ENCODE results near the gene S1PR5.
A peak's percentile ranks its signal among the peaks of the same experiment; 100 is the strongest.
"Not testable (repeated sequence)": the region's sequence is repeated elsewhere in the genome, so short reads cannot be mapped to it uniquely, and the experiment has no call there.

Gene S1PR5

DNA sequence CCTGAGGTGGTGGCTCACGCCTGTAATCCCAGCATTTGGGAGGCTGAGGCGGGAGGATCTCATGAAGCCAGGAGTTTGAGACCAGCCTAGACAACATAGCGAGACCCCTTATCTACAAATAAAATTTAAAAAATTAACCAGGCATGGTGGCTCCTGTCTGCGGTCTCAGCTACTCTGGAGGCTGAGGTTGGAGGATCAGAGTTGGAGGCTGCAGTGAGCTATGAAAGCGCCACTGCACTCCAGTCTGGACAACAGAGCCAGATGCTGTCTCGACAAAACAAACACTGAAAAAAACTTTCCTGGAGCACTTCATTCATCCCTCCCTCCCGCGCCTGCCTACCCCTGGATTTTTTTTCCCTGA, 25.8 kb upstream of the S1PR5 start:
- Histone ChIP-seq H3K4me2 (ENCODE audit: insufficient read depth, low read length) (peak overlapping the region; percentile 94), H3K36me3 (ENCODE audit: insufficient read depth, low read length) (peaks cover 23% of the 10 kb centered on the region), H3K4me3 (ENCODE audit: low read depth in 1 of 2, low read length in 2 of 2) (peak overlapping the region in 1 of 2 experiments; percentile 91; a peak in 2 of 4 replicates), H3K9me3 (ENCODE audit: insufficient read depth, low read length, severe bottlenecking) (no peaks in the 10 kb centered on the region), H4K20me1 (ENCODE audit: insufficient read depth, low read length) (peaks cover 8% of the 10 kb centered on the region; the same call in 1 of the 2 replicates), H3K4me1 (ENCODE audit: insufficient read depth, low read length) (peaks cover 25% of the 10 kb centered on the region), H3K79me2 (ENCODE audit: insufficient read depth, low read length) (peaks cover 35% of the 10 kb centered on the region), H3K9ac (ENCODE audit: low read depth, low read length) (peak overlapping the region; percentile 98; the same call in 1 of the 2 replicates), H2AFZ (ENCODE audit: low read depth, low read length) (peak overlapping the region; percentile 35; the same call in 1 of the 2 replicates), H3K27me3 (ENCODE audit: insufficient read depth, low read length, poor library complexity) (no peaks in the 10 kb centered on the region), H3K27ac (ENCODE audit: low read length) (no peak overlapping the region)
- DNase-seq = no peak
- ATAC-seq (ENCODE audit: insufficient read depth, low read depth) = no peak
- no peak for TF ChIP-seq EZH2 (IDR thresholded peaks at IDR 0.05; ENCODE audit: borderline replicate concordance, low read depth, low read length, severe bottlenecking)
- TF ChIP-seq, protein P1, sequence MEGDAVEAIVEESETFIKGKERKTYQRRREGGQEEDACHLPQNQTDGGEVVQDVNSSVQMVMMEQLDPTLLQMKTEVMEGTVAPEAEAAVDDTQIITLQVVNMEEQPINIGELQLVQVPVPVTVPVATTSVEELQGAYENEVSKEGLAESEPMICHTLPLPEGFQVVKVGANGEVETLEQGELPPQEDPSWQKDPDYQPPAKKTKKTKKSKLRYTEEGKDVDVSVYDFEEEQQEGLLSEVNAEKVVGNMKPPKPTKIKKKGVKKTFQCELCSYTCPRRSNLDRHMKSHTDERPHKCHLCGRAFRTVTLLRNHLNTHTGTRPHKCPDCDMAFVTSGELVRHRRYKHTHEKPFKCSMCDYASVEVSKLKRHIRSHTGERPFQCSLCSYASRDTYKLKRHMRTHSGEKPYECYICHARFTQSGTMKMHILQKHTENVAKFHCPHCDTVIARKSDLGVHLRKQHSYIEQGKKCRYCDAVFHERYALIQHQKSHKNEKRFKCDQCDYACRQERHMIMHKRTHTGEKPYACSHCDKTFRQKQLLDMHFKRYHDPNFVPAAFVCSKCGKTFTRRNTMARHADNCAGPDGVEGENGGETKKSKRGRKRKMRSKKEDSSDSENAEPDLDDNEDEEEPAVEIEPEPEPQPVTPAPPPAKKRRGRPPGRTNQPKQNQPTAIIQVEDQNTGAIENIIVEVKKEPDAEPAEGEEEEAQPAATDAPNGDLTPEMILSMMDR (IDR thresholded peaks at IDR 0.05; ENCODE audit: borderline replicate concordance, extremely low read depth, low read length, poor library complexity, severe bottlenecking) = no peak

DNA sequence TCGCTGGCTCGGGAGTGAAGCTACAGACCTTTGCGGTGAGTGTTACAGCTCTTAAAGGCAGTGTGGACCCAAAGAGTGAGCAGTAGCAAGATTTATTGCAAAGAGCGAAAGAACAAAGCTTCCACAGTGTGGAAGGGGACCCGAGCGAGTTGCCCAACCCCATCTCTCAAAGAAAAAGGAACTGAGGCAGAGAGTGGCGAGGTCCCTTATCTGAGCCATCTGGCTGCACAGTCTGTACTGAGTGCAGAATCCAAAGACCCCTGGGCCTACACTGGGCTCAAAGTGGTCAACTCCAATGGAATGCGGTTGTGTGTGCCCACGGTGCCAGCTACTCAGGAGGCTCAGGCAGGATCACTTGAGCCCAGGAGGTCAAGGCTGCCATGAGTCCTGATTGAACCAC, 21.8 kb upstream of the S1PR5 start:
- not testable (repeated sequence) for H4K20me1 ChIP-seq (ENCODE audit: insufficient read depth, low read length); H3K79me2 ChIP-seq (ENCODE audit: insufficient read depth, low read length); H3K4me3 ChIP-seq (ENCODE audit: low read depth in 1 of 2, low read length in 2 of 2); H3K36me3 ChIP-seq (ENCODE audit: insufficient read depth, low read length); ATAC-seq (ENCODE audit: insufficient read depth, low read depth); H3K4me2 ChIP-seq (ENCODE audit: insufficient read depth, low read length); H3K27me3 ChIP-seq (ENCODE audit: insufficient read depth, low read length, poor library complexity); H3K27ac ChIP-seq (ENCODE audit: low read length); H3K9ac ChIP-seq (ENCODE audit: low read depth, low read length); H3K4me1 ChIP-seq (ENCODE audit: insufficient read depth, low read length); H2AFZ ChIP-seq (ENCODE audit: low read depth, low read length); H3K9me3 ChIP-seq (ENCODE audit: insufficient read depth, low read length, severe bottlenecking); DNase-seq

DNA sequence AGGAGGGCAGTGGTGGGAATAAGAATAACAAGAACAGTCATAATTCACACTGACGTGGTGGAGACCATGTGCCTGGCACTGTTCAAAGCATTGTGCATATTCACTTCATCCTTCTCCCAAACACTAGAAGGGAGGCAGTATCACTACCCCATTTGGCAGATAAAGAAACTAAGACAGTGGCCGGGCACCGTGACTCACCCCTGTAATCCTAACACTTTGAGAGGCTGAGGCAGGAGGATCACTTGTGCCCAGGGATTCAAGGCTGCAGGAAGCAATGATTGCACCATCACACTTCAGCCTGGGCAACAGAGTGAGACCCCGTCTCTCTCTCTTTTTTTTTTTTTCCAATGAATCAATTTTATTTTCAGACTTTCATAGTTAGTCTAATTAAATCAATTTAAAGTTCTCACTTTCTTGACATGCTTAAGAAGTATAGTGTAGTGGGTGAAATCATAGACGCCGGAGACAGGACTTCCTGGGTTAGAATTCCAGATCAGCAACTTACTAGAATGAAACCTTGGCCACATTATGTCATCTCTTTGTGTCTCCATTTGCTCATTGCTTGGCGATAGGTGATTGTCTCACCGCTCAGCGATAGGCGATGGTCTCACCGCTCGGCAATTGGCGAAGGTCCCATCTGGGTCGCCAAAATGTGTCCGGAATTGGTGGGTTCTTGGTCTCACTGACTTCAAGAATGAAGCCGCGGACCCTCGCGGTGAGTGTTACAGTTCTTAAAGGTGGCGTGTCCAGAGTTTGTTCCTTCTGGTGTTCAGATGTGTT, 21.1 kb upstream of the S1PR5 start:
- no peak overlapping the region for H2AFZ ChIP-seq (ENCODE audit: low read depth, low read length)
- no peaks in the 10 kb centered on the region for H3K9me3 ChIP-seq (ENCODE audit: insufficient read depth, low read length, severe bottlenecking)
- H3K9ac ChIP-seq (ENCODE audit: low read depth, low read length) = no peak overlapping the region
- H3K79me2 ChIP-seq (ENCODE audit: insufficient read depth, low read length) = no peaks in the 10 kb centered on the region
- TF ChIP-seq, protein P1 (IDR thresholded peaks at IDR 0.05; ENCODE audit: borderline replicate concordance, extremely low read depth, low read length, poor library complexity, severe bottlenecking) = no peak
- TF ChIP-seq EZH2 (IDR thresholded peaks at IDR 0.05; ENCODE audit: borderline replicate concordance, low read depth, low read length, severe bottlenecking) = no peak
- no peaks in the 10 kb centered on the region for H3K36me3 ChIP-seq (ENCODE audit: insufficient read depth, low read length)
- H3K4me3 ChIP-seq (ENCODE audit: low read depth in 1 of 2, low read length in 2 of 2) = no peak overlapping the region
- peaks cover 4% of the 10 kb centered on the region for H3K4me1 ChIP-seq (ENCODE audit: insufficient read depth, low read length)
- no peaks in the 10 kb centered on the region for H3K27me3 ChIP-seq (ENCODE audit: insufficient read depth, low read length, poor library complexity)
- no peak for ATAC-seq (ENCODE audit: insufficient read depth, low read depth)
- no peak overlapping the region for H3K4me2 ChIP-seq (ENCODE audit: insufficient read depth, low read length)
- no peak overlapping the region for H3K27ac ChIP-seq (ENCODE audit: low read length)
- DNase-seq = no peak
- no peaks in the 10 kb centered on the region for H4K20me1 ChIP-seq (ENCODE audit: insufficient read depth, low read length)

DNA sequence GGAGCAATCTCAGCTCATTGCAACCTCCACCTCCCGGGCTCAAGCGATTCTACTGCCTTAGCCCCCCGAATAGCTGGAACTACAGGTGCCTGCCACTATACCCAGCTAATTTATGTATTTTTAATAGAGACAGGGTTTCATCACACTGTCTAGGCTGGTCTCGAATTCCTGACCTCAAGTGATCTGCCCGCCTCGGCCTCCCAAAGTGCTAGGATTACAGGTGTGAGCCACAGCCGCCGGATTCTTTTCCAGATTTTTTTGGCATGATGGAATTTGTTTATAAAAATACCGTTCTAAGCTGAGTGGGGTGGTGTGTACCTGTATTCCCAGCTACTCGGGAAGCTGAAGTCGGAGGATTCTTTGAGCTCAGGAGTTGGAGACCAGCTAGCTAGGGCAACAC, 20.4 kb upstream of the S1PR5 start:
- no peak for DNase-seq
- Histone ChIP-seq H4K20me1 (ENCODE audit: insufficient read depth, low read length) (no peaks in the 10 kb centered on the region), H3K27me3 (ENCODE audit: insufficient read depth, low read length, poor library complexity) (no peaks in the 10 kb centered on the region), H2AFZ (ENCODE audit: low read depth, low read length) (no peak overlapping the region), H3K79me2 (ENCODE audit: insufficient read depth, low read length) (no peaks in the 10 kb centered on the region), H3K9me3 (ENCODE audit: insufficient read depth, low read length, severe bottlenecking) (no peaks in the 10 kb centered on the region), H3K4me2 (ENCODE audit: insufficient read depth, low read length) (no peak overlapping the region), H3K27ac (ENCODE audit: low read length) (no peak overlapping the region), H3K36me3 (ENCODE audit: insufficient read depth, low read length) (no peaks in the 10 kb centered on the region), H3K9ac (ENCODE audit: low read depth, low read length) (no peak overlapping the region), H3K4me1 (ENCODE audit: insufficient read depth, low read length) (no peaks in the 10 kb centered on the region), H3K4me3 (ENCODE audit: low read depth in 1 of 2, low read length in 2 of 2) (no peak overlapping the region)
- ATAC-seq (ENCODE audit: insufficient read depth, low read depth) = no peak
- TF ChIP-seq, protein P1 (IDR thresholded peaks at IDR 0.05; ENCODE audit: borderline replicate concordance, extremely low read depth, low read length, poor library complexity, severe bottlenecking) = no peak
- no peak for TF ChIP-seq EZH2 (IDR thresholded peaks at IDR 0.05; ENCODE audit: borderline replicate concordance, low read depth, low read length, severe bottlenecking)
